Rectal smooth muscle tissue (tissue), 1 donor: ENCODE measurements around the gene LRP5.

ENCODE experiments used
- H3K27ac ChIP-seq: one replicate; pipeline ENCODE4 v1.7.0; 2013; ENCODE audit warnings: low read depth, low read length, inconsistent platforms
- H3K27me3 ChIP-seq: one replicate; pipeline ENCODE4 v1.7.0; 2013; ENCODE audit warnings: low read length; ENCODE audit not compliant: control insufficient read depth, insufficient read depth
- H3K36me3 ChIP-seq: one replicate; pipeline ENCODE4 v1.7.0; 2013; ENCODE audit warnings: low read length; ENCODE audit not compliant: control insufficient read depth, insufficient read depth
- H3K4me1 ChIP-seq: one replicate; pipeline ENCODE4 v1.7.0; 2013; ENCODE audit warnings: low read length; ENCODE audit not compliant: control insufficient read depth, insufficient read depth
- H3K4me3 ChIP-seq: one replicate; pipeline ENCODE4 v1.7.0; 2013; ENCODE audit warnings: low read length
- H3K9ac ChIP-seq: one replicate; pipeline ENCODE4 v1.7.0; 2013; ENCODE audit warnings: low read length

Gene LRP5

DNA sequence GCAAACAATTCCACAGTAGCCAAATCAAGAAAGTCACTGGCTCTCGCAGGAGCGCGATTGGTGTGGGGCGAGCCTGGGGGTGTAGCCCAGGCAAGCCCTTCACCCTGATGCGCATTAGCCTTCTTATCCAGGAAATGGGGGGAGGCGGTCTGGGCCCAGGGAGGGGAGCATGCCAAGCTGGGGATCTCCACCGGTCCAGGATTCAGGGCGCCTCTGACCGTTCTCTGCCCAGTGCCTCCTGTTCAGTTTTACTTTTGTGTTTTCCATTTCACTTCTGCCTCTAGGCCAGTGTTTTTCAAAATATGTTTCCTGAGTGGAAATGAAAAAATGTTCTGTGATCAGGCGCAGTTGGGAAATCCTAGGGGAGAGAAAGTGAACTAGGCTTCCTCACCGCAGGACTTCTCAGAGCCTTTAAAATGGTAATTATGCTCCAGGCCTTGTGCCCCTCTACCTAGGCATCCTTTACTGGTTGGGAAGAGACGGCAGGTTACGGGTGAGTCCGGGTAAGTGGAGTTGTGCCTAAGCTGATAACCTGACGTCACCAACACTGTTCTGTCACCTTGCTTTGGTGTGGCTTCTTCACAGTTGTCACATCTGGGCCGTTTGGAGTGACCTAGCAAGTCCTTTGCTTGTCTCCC, 18.4 kb downstream of the LRP5 start:
- H3K4me3 ChIP-seq, result no peak overlapping the region
- peaks cover 34% of the 10 kb centered on the region for H3K4me1 ChIP-seq
- no peak overlapping the region for H3K9ac ChIP-seq
- no peaks in the 10 kb centered on the region for H3K27me3 ChIP-seq
- H3K36me3 ChIP-seq, result peaks cover 4% of the 10 kb centered on the region
- H3K27ac ChIP-seq, result no peak overlapping the region

DNA sequence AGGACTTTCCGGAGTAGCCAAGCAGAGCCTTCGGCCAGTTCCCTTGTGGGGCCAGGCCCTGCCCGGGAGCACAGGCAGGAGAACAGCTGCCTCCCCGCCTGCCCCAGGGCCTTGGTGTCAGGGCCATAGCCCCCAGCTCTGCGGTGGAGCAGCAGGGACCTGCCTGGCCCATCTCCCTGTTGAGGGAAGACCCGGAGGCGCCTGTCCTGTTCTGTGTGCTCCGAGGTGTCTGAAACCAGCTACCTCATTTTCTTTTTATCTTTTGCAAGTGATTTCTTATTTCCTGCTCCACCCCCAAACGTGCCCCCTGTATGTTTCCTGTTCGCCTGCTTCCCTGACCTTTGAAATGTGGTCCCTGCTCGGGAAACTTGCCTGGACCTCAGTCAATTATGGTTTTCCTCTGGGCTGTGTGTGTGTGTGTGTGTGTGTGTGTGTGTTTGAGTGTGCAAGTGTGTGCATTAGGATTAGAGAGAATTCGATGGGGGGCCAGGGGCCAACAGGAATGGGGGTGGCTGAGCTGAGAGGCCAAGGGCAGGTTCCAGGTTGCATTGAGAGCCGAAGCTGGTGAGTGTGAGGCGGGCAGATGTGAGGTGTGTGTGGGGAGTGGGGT, 19.1 kb downstream of the LRP5 start:
- Histone ChIP-seq H3K4me1 (peaks cover 40% of the 10 kb centered on the region), H3K36me3 (peaks cover 4% of the 10 kb centered on the region), H3K9ac (no peak overlapping the region), H3K27ac (no peak overlapping the region), H3K27me3 (no peaks in the 10 kb centered on the region), H3K4me3 (no peak overlapping the region)

DNA sequence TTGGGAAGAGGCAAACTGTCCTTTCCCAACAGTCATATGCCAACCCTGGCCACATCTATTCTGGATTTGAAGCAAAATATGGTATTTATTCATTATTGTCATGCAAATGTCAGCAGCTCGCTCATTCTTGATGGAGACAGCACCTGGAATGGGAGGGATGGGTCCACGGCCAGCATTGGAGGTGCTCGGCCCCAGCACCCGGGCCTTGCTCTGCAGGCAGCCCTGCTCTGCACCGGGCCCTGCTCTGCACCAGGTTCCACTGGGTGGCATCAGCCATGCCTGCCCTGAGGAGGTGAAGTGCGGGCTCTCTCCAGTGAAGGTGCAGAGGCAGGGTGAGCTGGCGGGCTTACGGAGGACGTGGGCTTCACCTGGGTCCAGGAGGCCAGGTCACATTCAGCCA, 19.8 kb downstream of the LRP5 start:
- H3K4me3 ChIP-seq, result no peak overlapping the region
- peaks cover 4% of the 10 kb centered on the region for H3K36me3 ChIP-seq
- H3K4me1 ChIP-seq, result peaks cover 45% of the 10 kb centered on the region
- no peaks in the 10 kb centered on the region for H3K27me3 ChIP-seq
- H3K9ac ChIP-seq, result no peak overlapping the region
- no peak overlapping the region for H3K27ac ChIP-seq

DNA sequence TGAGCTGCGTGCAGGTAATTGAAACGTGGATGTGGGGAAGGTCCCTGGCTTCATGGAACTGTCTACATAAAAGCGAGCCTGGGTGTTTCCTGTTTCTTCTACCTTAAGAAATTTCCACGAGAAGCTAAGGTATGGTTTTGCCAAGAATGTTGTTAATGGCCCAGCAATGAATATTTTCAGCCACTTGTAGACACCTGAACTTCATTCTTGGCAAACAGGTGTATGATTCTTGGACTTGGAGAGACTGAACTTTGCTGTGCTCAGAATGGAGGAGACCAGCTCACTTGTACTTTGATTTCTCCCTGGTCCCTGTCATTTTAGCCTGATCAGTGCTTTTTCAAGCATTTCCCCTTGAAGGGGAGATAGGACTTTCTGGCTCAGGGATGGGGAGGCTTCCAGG, 20.8 kb downstream of the LRP5 start:
- no peaks in the 10 kb centered on the region for H3K27me3 ChIP-seq
- H3K27ac ChIP-seq, result no peak overlapping the region
- H3K4me1 ChIP-seq, result peaks cover 47% of the 10 kb centered on the region
- no peak overlapping the region for H3K4me3 ChIP-seq
- no peak overlapping the region for H3K9ac ChIP-seq
- H3K36me3 ChIP-seq, result peaks cover 4% of the 10 kb centered on the region

DNA sequence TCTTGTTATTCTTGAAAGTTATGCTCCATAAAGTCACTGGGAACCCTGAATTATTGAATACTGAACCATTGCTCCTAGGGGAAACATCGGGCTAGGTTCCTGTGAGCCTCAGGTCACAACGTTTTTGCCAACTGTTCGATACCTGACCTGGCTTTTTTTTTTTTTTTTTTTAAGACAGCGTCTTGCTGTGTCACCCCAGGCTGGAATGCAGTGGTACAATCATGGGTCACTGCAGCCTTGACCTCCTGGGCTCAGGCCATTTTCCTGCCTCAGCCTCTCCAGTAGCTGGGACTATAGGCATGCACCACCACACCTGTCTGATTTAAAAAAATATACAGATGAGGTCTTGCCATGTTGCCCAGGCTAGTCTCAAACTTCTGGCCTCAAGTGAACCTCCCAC, 22.5 kb downstream of the LRP5 start:
- no peak overlapping the region for H3K27ac ChIP-seq
- H3K4me1 ChIP-seq, result peaks cover 39% of the 10 kb centered on the region
- H3K36me3 ChIP-seq, result peaks cover under 1% of the 10 kb centered on the region
- no peak overlapping the region for H3K4me3 ChIP-seq
- no peaks in the 10 kb centered on the region for H3K27me3 ChIP-seq
- H3K9ac ChIP-seq, result no peak overlapping the region

DNA sequence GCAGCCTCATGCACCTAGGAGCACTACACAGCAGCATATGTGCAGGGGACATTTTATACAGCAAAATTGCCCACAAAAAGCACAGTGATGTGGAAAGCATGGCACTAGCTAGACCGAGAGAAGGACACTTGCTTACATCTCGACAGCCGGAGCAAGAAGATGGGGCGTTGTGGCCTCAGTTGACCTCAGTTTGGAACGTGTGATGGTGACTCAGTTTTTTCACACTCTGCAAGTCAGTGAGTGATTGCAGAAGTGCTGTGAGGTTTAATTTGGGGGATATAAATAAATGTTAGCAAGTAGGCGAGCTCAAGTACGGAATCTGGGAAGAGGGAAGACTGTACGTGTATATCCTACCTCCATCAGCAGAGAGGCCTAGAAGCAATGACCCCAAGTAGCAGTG, 23.3 kb downstream of the LRP5 start:
- Histone ChIP-seq H3K27me3 (no peaks in the 10 kb centered on the region), H3K4me1 (peaks cover 35% of the 10 kb centered on the region), H3K27ac (peak overlapping the region; percentile 64), H3K9ac (no peak overlapping the region), H3K36me3 (no peaks in the 10 kb centered on the region), H3K4me3 (no peak overlapping the region)

DNA sequence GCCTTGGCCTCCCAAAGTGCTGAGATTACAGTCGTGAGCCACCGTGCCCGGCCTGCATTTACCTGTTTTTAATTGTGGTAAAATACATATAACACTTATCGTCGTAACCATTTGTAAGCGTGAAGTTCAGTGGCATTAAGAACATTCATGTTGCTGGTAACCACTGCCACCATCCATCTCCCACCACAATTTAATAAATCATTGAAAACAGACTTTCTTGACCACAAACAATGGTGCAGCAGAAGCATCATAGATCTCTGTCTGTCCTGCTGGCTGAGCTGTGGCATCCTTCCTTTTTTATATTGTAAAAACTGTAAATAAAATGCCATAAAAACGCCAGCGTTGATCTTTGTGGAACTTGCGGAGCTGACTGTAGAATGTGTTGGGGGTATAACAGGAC, 24.3 kb downstream of the LRP5 start:
- H3K27me3 ChIP-seq, result no peaks in the 10 kb centered on the region
- no peak overlapping the region for H3K4me3 ChIP-seq
- no peaks in the 10 kb centered on the region for H3K36me3 ChIP-seq
- peaks cover 33% of the 10 kb centered on the region for H3K4me1 ChIP-seq
- H3K9ac ChIP-seq, result no peak overlapping the region
- H3K27ac ChIP-seq, result no peak overlapping the region

DNA sequence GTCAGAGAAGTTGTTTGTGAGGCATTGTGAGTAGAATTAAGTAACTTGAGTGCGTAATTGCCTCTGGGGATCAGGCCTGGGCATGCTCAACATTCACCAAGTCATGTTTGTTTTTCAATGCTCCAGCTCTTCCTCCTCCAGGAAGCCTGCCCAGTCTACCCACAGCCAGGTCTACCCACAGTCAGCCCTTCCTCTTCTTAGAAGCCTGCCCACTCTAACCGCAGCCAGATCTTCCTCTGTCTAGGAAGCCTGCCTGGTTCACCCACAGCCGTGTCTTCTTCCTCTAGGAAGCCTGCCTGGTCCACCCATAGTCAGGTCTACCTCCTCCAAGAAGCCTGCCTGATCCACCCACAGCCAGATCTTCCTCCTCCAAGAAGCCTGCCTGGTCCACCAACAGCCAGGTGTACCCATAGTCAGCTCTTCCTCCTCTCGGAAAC, 25.0 kb downstream of the LRP5 start:
- H3K36me3 ChIP-seq, result no peaks in the 10 kb centered on the region
- H3K27ac ChIP-seq, result peak overlapping the region; percentile 62
- no peak overlapping the region for H3K4me3 ChIP-seq
- no peak overlapping the region for H3K9ac ChIP-seq
- H3K4me1 ChIP-seq, result peaks cover 39% of the 10 kb centered on the region
- H3K27me3 ChIP-seq, result no peaks in the 10 kb centered on the region

DNA sequence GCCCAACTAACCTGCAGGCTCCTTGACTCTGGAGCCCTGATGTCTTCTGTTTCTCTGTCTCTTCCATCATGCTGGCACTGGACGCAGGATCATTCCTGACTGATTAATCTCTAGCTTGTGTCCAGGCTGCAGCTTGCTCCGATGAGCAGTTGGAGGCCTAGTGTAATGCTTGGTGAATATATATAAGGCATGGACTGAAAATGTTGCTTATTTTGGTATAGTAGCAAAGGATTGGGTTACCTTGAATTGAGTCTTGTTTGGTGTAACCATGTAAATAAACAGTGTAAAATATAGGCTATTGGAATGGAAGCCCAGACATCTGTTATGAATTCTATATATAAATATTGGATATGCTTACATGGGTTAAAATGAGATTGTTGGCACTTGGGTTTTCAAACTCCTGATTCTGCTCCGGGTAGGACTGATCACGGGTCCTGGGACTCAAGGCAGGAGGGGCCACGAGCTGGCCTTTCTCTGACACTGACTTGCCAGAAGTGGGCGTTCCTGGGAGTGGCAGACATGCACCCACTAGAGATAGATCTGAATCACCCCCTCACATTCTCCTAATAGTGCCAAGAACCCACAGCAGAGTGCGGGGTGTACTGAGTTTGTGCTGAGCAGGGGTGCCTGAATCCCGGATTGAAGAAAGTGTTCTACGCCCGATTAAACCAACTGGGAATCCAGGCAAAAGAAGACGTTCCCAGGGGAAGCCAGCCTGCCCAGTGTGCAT, 25.8 kb downstream of the LRP5 start:
- Histone ChIP-seq H3K27me3 (no peaks in the 10 kb centered on the region), H3K4me1 (peaks cover 47% of the 10 kb centered on the region), H3K27ac (peak overlapping the region; percentile 62), H3K36me3 (no peaks in the 10 kb centered on the region), H3K9ac (no peak overlapping the region), H3K4me3 (no peak overlapping the region)

DNA sequence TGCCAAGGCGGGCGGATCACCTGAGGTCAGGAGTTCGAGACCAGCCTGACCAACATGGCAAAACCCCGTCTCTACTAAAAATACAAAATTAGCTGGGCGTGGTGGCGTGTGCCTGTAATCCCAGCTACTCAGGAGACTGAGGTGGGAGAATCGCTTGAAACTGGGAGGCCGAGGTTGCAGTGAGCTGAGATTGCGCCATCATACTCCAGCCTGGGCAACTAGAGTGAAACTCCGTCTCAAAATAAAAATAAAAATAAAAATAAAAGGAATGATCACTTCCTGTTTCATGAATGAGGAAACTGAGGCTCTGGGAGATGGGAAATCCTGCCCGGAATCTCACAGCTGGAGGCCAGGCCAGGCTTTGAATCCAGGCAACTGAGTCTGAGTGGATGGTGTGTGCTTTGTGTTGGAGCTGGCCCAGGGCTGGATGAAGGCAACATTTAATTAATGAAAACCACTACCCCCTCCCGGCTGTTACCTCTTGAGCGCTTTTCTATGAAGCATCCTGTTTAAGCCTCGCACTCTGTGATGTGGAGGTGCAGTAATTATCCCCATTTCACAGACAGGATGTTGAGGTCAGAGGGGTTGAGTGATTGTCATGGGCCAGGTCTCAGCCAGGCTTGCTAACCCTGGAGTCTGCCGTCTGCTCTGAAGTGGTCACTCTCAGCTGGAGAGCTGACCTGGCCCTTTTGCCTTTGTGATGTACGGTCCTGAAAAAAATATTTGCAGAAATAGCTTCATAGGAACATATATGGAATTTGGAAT, 27.8 kb downstream of the LRP5 start:
- no peak overlapping the region for H3K27ac ChIP-seq
- H3K4me1 ChIP-seq, result peaks cover 50% of the 10 kb centered on the region
- no peak overlapping the region for H3K9ac ChIP-seq
- H3K4me3 ChIP-seq, result no peak overlapping the region
- no peaks in the 10 kb centered on the region for H3K36me3 ChIP-seq
- H3K27me3 ChIP-seq, result no peaks in the 10 kb centered on the region

DNA sequence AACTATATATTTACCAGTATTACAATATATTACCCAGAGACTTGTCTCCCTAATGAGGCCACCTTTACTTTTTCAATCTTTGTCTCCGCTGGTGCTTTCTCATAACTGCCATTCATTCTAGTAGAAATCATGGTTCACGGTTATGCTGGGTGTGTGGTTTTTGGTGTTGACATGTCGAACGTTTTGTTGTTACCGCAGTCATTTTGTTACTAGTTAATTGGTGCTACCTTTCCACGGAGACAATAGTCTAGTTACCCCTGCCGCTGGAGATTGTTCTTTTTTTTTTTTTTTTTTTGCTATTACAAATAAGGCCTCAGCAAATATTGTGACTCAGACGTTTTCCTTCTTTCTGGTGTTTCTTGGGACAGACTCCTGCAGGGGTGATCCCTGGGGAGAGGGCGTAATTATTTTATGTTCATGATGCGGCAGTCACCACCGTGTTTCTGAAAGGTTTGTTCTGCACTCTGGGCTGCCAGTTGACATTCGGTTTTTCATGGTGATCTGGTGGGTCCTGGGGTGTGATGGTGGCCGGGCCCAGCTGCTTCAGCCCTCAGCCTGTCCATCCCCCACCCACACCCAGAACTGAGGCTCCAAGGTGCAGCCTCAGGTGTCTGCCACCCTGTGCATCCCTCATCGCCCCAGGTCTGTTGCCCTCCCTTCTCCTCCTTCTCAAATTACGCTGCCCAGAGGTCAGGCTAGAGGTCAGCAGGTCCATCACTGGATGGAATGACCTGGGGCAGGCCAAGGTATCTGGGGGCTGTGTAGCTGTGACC, 28.6 kb downstream of the LRP5 start:
- Histone ChIP-seq H3K27ac (peak overlapping the region; percentile 30), H3K36me3 (no peaks in the 10 kb centered on the region), H3K9ac (no peak overlapping the region), H3K4me1 (peaks cover 45% of the 10 kb centered on the region), H3K27me3 (no peaks in the 10 kb centered on the region), H3K4me3 (no peak overlapping the region)
